WTC11 (cell line): ENCODE results near the gene FAM13A. TPM values are rescaled to one million over a fixed set of nuclear protein-coding genes. Genes with fewer than 3 reads are reported as not detected.
"Not testable (repeated sequence)": the region's sequence is repeated elsewhere in the genome, so short reads cannot be mapped to it uniquely, and the experiment has no call there.

Source experiments
- ATAC-seq: fragments of 200-7000 bp; cut with Tn5 transposase; 2 replicates; pipeline ENCODE4 v1.10.0; 2021; ENCODE audit warnings: mild to moderate bottlenecking, moderate library complexity
- CTCF ChIA-PET: fragments of 300-600 bp; sonication (Branson Sonifier 250); formaldehyde crosslinking; loops from one replicate; lab custom pipeline; 2021; ENCODE audit warnings: antibody characterized with exemption; lab: Charles Lee
- POLR2A ChIA-PET: fragments of 350-600 bp; sonication (Branson Sonifier 250); formaldehyde crosslinking; loops from one replicate; lab custom pipeline; 2021; ENCODE audit warnings: antibody characterized with exemption; lab: Charles Lee
- DNase-seq: peaks from one replicate; pipeline ENCODE4 v3.0.0; 2021; ENCODE audit warnings: low spot score
- H3K27ac Mint-ChIP-seq: 2 replicates; pipeline ENCODE4 v1.8.0; 2021; ENCODE audit warnings: mixed read lengths
- H3K27me3 Mint-ChIP-seq: 2 replicates; pipeline ENCODE4 v1.8.0; 2021; ENCODE audit warnings: low read depth, mild to moderate bottlenecking, moderate library complexity, mixed read lengths
- H3K36me3 Mint-ChIP-seq: 2 replicates; pipeline ENCODE4 v1.8.0; 2021; ENCODE audit warnings: mixed read lengths
- H3K4me1 Mint-ChIP-seq: 2 replicates; pipeline ENCODE4 v1.8.0; 2022; ENCODE audit warnings: mixed read lengths
- H3K4me3 Mint-ChIP-seq: 2 replicates; pipeline ENCODE4 v1.8.0; 2021; ENCODE audit warnings: mild to moderate bottlenecking, moderate library complexity, mixed read lengths
- H3K9me3 Mint-ChIP-seq: 2 replicates; pipeline ENCODE4 v1.8.0; 2021; ENCODE audit warnings: mixed read lengths
- ARID4B ChIP-seq: sonication (generic); formaldehyde crosslinking; IDR thresholded peaks from 2 replicates; pipeline ENCODE4 v1.8.0; 2023; ENCODE audit warnings: missing genetic modification reagents, mild to moderate bottlenecking, borderline replicate concordance
- CREB1 ChIP-seq: sonication (generic); formaldehyde crosslinking; IDR thresholded peaks from 2 replicates; pipeline ENCODE4 v1.8.0; 2023; ENCODE audit warnings: mild to moderate bottlenecking, missing genetic modification reagents
- CTCF ChIP-seq: fragments of 200-600 bp; IDR thresholded peaks from 2 replicates; pipeline ENCODE4 v1.8.0; 2022; ENCODE audit warnings: antibody characterized with exemption
- ETV6 ChIP-seq: sonication (generic); formaldehyde crosslinking; IDR thresholded peaks from 2 replicates; pipeline ENCODE4 v1.8.1; 2022; ENCODE audit warnings: mild to moderate bottlenecking, missing genetic modification reagents
- FOXJ3 ChIP-seq: sonication (generic); formaldehyde crosslinking; IDR thresholded peaks from 2 replicates; pipeline ENCODE4 v1.9.0; 2021; ENCODE audit warnings: missing genetic modification reagents, mild to moderate bottlenecking, borderline replicate concordance
- FOXP1 ChIP-seq: sonication (generic); formaldehyde crosslinking; IDR thresholded peaks from 2 replicates; pipeline ENCODE4 v1.8.0; 2022; ENCODE audit warnings: missing genetic modification reagents, mild to moderate bottlenecking, moderate library complexity, borderline replicate concordance
- FOXP4 ChIP-seq: sonication (generic); formaldehyde crosslinking; IDR thresholded peaks from 2 replicates; pipeline ENCODE4 v1.8.0; 2022; ENCODE audit warnings: mild to moderate bottlenecking, missing genetic modification reagents
- GTF2I ChIP-seq: fragments of 250-450 bp; sonication (Bioruptor Pico); conservative IDR thresholded peaks from 2 replicates; pipeline ENCODE4 v1.4.0; 2021; ENCODE audit warnings: mild to moderate bottlenecking
- JAZF1 ChIP-seq: fragments of 250-450 bp; sonication (Bioruptor Pico); IDR thresholded peaks from 2 replicates; pipeline ENCODE4 v1.9.0; 2021; ENCODE audit warnings: moderate library complexity, mild to moderate bottlenecking, inconsistent platforms
- KAT7 ChIP-seq: sonication (generic); formaldehyde crosslinking; IDR thresholded peaks from 2 replicates; pipeline ENCODE4 v1.8.1; 2023; ENCODE audit warnings: missing genetic modification reagents, mild to moderate bottlenecking, borderline replicate concordance
- NFATC4 ChIP-seq: fragments of 250-450 bp; sonication (Bioruptor Pico); IDR thresholded peaks from 2 replicates; pipeline ENCODE4 v1.9.0; 2021; ENCODE audit warnings: mild to moderate bottlenecking
- PRRX2 ChIP-seq: fragments of 250-450 bp; sonication (Bioruptor Pico); IDR thresholded peaks from 2 replicates; pipeline ENCODE4 v1.8.0; 2021; ENCODE audit warnings: mild to moderate bottlenecking
- RELA ChIP-seq: sonication (generic); formaldehyde crosslinking; IDR thresholded peaks from 2 replicates; pipeline ENCODE4 v1.8.1; 2022; ENCODE audit warnings: missing genetic modification reagents, mild to moderate bottlenecking, borderline replicate concordance
- SMAD4 ChIP-seq: sonication (generic); formaldehyde crosslinking; IDR thresholded peaks from 2 replicates; pipeline ENCODE4 v1.8.0; 2022; ENCODE audit warnings: mild to moderate bottlenecking, missing genetic modification reagents
- ZNF121 ChIP-seq: sonication (generic); formaldehyde crosslinking; IDR thresholded peaks from 2 replicates; pipeline ENCODE4 v1.8.0; 2023; ENCODE audit warnings: missing genetic modification reagents
- ZNF138 ChIP-seq: sonication (generic); formaldehyde crosslinking; conservative IDR thresholded peaks from 2 replicates; pipeline ENCODE4 v1.8.1; 2022; ENCODE audit warnings: mild to moderate bottlenecking, moderate library complexity, missing genetic modification reagents
- ZNF263 ChIP-seq: sonication (generic); formaldehyde crosslinking; IDR thresholded peaks from 2 replicates; pipeline ENCODE4 v1.8.1; 2022; ENCODE audit warnings: low read depth, mild to moderate bottlenecking, moderate library complexity, missing genetic modification reagents
- ZNF671 ChIP-seq: fragments of 250-450 bp; sonication (Bioruptor Pico); IDR thresholded peaks from 2 replicates; pipeline ENCODE4 v1.8.0; 2021; ENCODE audit warnings: mild to moderate bottlenecking
- ZSCAN18 ChIP-seq: fragments of 250-450 bp; sonication (Bioruptor Pico); IDR thresholded peaks from 2 replicates; pipeline ENCODE4 v2.1.2; 2022; ENCODE audit warnings: mild to moderate bottlenecking, moderate library complexity
- total RNA-seq: library from RNA; stranded (reverse); gene quantifications from 3 replicates; pipeline ENCODE4 v1.2.3, GENCODE V29; 2021

Gene FAM13A
- total RNA-seq, 1 experiment from 2014 or later = 14.6 TPM

- Mint-ChIP-seq H3K36me3 (peaks cover 32% of the 10 kb centered on the region), H3K4me3 (no peak overlapping the region), H3K9me3 (peaks cover 8% of the 10 kb centered on the region), H3K4me1 (0 out of 2 replicates have a peak, but pooled peaks cover 5% of the 10 kb centered on the region), H3K27ac (0 out of 2 replicates have a peak overlapping the region, but pooled peaks have one; percentile 14), H3K27me3 (no peaks in the 10 kb centered on the region)
- TF ChIP-seq FOXP4 (CRISPR knock-in tag) (no peak), KAT7 (CRISPR knock-in tag) (no peak)
- CTCF ChIA-PET = interaction anchor here (3.1 kb wide), 1 partner anchor 202 kb away, joined by 38 read pairs; no protein-coding TSS in a partner anchor
- POLR2A ChIA-PET = interaction anchor here (0.7 kb wide), 1 partner anchor 482 kb away, joined by 4 read pairs; no protein-coding TSS in a partner anchor
- DNase-seq (no peak), ATAC-seq (no peak)
Observed at GRCh38 chr4:89021062-89021461, 35.9 kb downstream of the FAM13A start.

GRCh38 chr4:89014897-89015296 lies 42.1 kb downstream of the FAM13A start:
- peaks cover 26% of the 10 kb centered on the region for H3K9me3 Mint-ChIP-seq
- H3K27ac Mint-ChIP-seq, ATAC-seq, POLR2A ChIA-PET, H3K4me3 Mint-ChIP-seq, H3K27me3 Mint-ChIP-seq, CTCF ChIA-PET, DNase-seq: not testable (repeated sequence)
- peaks cover 63% of the 10 kb centered on the region for H3K36me3 Mint-ChIP-seq
- 0 out of 2 replicates have a peak, but pooled peaks cover 10% of the 10 kb centered on the region for H3K4me1 Mint-ChIP-seq

GRCh38 chr4:89009761-89010369 lies 47.1 kb downstream of the FAM13A start:
- TF ChIP-seq FOXP1 (CRISPR knock-in tag) (no peak), ZNF671 (CRISPR knock-in tag) (no peak), FOXJ3 (CRISPR knock-in tag) (no peak), ZNF138 (CRISPR knock-in tag) (no peak), ZSCAN18 (CRISPR knock-in tag) (no peak), ZNF121 (no peak), RELA (CRISPR knock-in tag) (no peak), ZNF263 (no peak)
- peaks cover 25% of the 10 kb centered on the region for H3K9me3 Mint-ChIP-seq
- 0 out of 2 replicates have a peak, but pooled peaks cover 5% of the 10 kb centered on the region for H3K4me1 Mint-ChIP-seq
- DNase-seq (no peak), ATAC-seq (no peak)
- H3K36me3 Mint-ChIP-seq = peaks cover 62% of the 10 kb centered on the region
- H3K4me3 Mint-ChIP-seq = no peak overlapping the region
- ChIA-PET POLR2A (no interaction called here), CTCF (no interaction called here)
- H3K27ac Mint-ChIP-seq = no peak overlapping the region
- no peaks in the 10 kb centered on the region for H3K27me3 Mint-ChIP-seq

GRCh38 chr4:89009115-89009514 lies 47.9 kb downstream of the FAM13A start:
- Mint-ChIP-seq H3K27me3 (no peaks in the 10 kb centered on the region), H3K4me3 (no peak overlapping the region), H3K36me3 (peaks cover 55% of the 10 kb centered on the region), H3K27ac (no peak overlapping the region), H3K9me3 (peaks cover 18% of the 10 kb centered on the region), H3K4me1 (0 out of 2 replicates have a peak, but pooled peaks cover 5% of the 10 kb centered on the region)
- ChIA-PET CTCF (no interaction called here), POLR2A (no interaction called here)
- no peak for ATAC-seq
- no peak for DNase-seq
- TF ChIP-seq JAZF1 (CRISPR knock-in tag) (no peak), NFATC4 (CRISPR knock-in tag) (no peak), CTCF (no peak), ARID4B (CRISPR knock-in tag) (no peak), SMAD4 (CRISPR knock-in tag) (no peak), PRRX2 (CRISPR knock-in tag) (no peak), ETV6 (CRISPR knock-in tag) (no peak), GTF2I (CRISPR knock-in tag) (no peak), CREB1 (CRISPR knock-in tag) (no peak)
